Endothelial cell of umbilical vein (primary cell): Measurements from ENCODE around the gene RPS16.

ENCODE experiments used
- CTCF ChIP-seq, 2 donors: IDR thresholded peaks; 1 replicate in 1 of 2; 2 replicates in 1 of 2; pipeline ENCODE4 v1.5.1; 2011; ENCODE audit warnings: low read length in 2 of 2, mild to moderate bottlenecking in 2 of 2, moderate library complexity in 2 of 2, control low read depth in 1 of 2, inconsistent platforms in 1 of 2, low read depth in 1 of 2; ENCODE audit not compliant: insufficient read depth in 1 of 2; ENCODE audit errors: extremely low read depth in 1 of 2
- MAX ChIP-seq: IDR thresholded peaks from 2 replicates; pipeline ENCODE4 v1.6.1; 2011; ENCODE audit not compliant: insufficient read depth, insufficient read length
- POLR2AphosphoS5 ChIP-seq: IDR thresholded peaks from 2 replicates; pipeline ENCODE4 v1.6.1; 2012; ENCODE audit warnings: low read depth, mild to moderate bottlenecking, control low read depth, low read length, moderate library complexity; ENCODE audit not compliant: insufficient read depth

GRCh38 chr19:39386557-39386956 is 49.2 kb downstream of the RPS16 start:
- TF ChIP-seq CTCF (IDR thresholded peaks at IDR 0.05; ENCODE audit: extremely low read depth in 1 of 2, insufficient read depth in 1 of 2, low read depth in 1 of 2, low read length in 2 of 2) = no peak
- TF ChIP-seq POLR2AphosphoS5 = no peak
- no peak for TF ChIP-seq MAX
